Lower leg skin (tissue), 4 donors: Measurements from ENCODE around the gene OR4D1. TPM values are rescaled to one million over a fixed set of nuclear protein-coding genes. Genes with fewer than 3 reads are reported as not detected.

Experiments
- DNase-seq, 2 donors: peaks; one replicate each; pipeline ENCODE4 v3.0.0-alpha.2; 2019; ENCODE audit warnings: low spot score in 2 of 2
- H3K4me3 ChIP-seq: fragments of 200-600 bp; sonication (generic); 2 replicates; pipeline ENCODE4 v1.5.1; 2017; ENCODE audit warnings: mild to moderate bottlenecking, low read depth; ENCODE audit not compliant: poor library complexity, severe bottlenecking
- CTCF ChIP-seq, 3 donors: fragments of 450-650 bp; IDR thresholded peaks; one replicate each; pipeline ENCODE4 v1.5.1; 2016; ENCODE audit warnings: antibody characterized with exemption in 3 of 3, mild to moderate bottlenecking in 3 of 3, moderate library complexity in 2 of 3
- POLR2A ChIP-seq, 2 donors: fragments of 450-650 bp; IDR thresholded peaks; one replicate each; pipeline ENCODE4 v1.6.1; 2016 to 2017; ENCODE audit warnings: antibody characterized with exemption in 2 of 2, mild to moderate bottlenecking in 1 of 2, moderate library complexity in 1 of 2
- WGBS, 2 donors: methylation state at CpG; one replicate each; pipeline ENCODE4 v1.1.5; 2018; 5-methylcytosine and 5-hydroxymethylcytosine counted together
- intact Hi-C: fragments of 100-400 bp; cut with DNase I; formaldehyde crosslinking; loops from one replicate; pipeline ENCODE4 v1.15.0; 2023; ENCODE audit warnings: low total_unique reads
- total RNA-seq, 4 donors: library from RNA; depleted of rRNA; stranded (reverse); fragments of >200 nt; gene quantifications; one replicate each; pipeline ENCODE4 v1.1.0, GENCODE V29; 2016

OR4D1 gene
- total RNA-seq, 4 donors from 2014 or later: 0.17 TPM; not detected in 3

DNA sequence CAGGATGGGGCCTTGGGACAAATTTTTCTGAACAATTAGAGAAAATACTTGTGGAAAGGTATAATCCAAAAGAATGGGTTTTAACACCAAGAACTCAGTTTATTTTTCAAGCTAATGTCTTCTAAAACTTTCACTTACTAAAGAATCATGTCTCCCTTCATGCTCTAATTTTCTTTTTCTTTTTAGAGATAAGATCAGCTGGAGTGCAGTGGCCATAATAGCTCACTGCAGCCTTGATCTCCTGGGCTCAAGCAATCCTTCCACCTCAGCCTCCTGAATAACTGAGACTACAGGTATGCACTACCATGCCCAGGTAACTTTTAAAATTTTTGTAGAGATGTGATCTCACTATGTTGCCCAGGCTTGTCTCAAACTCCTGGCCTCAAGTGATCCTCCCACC, 5.5 kb downstream of the OR4D1 start:
- no peak overlapping the region for H3K4me3 ChIP-seq
- intact Hi-C loops: no loop called here
- no peak for DNase-seq
- no peak for TF ChIP-seq CTCF (IDR thresholded peaks at IDR 0.05)
- TF ChIP-seq POLR2A (IDR thresholded peaks at IDR 0.05): no peak

DNA sequence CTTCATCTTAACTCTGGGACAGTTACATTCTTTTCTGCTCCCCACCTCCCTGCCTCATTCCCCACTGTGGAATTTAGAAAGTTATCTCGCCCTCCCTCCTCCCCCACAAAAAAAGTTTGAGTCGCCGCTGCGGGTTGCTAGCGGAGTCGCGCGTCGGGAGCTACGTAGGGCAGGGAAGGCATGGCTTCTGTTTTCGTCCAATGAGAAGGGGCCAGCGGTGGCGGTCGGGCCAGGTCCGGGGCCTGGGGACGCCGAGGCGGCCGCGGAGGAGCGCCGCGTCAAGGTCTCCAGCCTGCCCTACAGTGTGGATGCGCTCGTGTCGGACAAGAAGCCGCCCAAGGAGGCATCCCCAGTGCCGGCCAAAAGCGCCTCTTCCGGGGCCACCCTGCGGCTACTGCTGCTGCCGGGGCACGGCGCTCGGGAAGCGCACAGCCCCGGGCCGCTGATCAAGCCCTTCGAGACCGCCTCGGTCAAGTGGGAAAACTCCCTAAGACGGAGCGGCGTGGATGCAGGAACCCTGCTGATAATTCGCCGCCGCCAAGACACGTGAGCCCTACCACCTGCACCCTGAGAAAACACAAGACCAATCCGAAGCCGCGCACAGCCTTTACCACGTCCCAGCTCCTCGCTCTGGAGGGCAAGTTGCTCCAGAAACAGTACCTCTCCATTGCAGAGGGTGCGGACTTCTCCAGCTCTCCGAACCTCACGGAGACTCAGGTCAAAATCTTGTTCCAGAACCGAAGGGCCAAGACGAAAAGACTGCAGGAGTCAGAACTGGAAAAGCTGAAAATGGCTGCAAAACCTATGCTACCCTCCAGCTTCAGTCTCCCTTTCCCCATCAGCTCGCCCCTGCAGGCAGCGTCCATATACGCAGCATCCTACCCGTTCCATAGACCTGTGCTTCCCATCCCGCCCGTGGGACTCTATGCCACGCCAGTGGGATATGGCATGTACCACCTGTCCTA, 8.9 kb downstream of the OR4D1 start:
- no peak for TF ChIP-seq POLR2A (IDR thresholded peaks at IDR 0.05)
- no peak for TF ChIP-seq CTCF (IDR thresholded peaks at IDR 0.05)
- DNase-seq: no peak

GRCh38 chr17:58158181-58158580, 10.0 kb downstream of the OR4D1 start:
- TF ChIP-seq CTCF (IDR thresholded peaks at IDR 0.05) (no peak), POLR2A (IDR thresholded peaks at IDR 0.05) (no peak)
- WGBS, 2 donors: 62 to 67% methylated on average over 2 of the region's 2 CpGs
- DNase-seq: no peak
- no peak overlapping the region for H3K4me3 ChIP-seq
- intact Hi-C loops: no loop called here

More for the DNA sequence above, 8.9 kb downstream of the OR4D1 start:
- 5% methylated on average over 36 to 43 of the region's 65 CpGs for WGBS, 2 donors
- no peak overlapping the region for H3K4me3 ChIP-seq
- intact Hi-C loops: no loop called here

- intact Hi-C loops: no loop called here
- no peak overlapping the region for H3K4me3 ChIP-seq
- WGBS, 2 donors: 76% methylated on average over 3 of the region's 3 CpGs
- TF ChIP-seq POLR2A (IDR thresholded peaks at IDR 0.05) (no peak), CTCF (IDR thresholded peaks at IDR 0.05) (no peak)
- no peak for DNase-seq
Observed at GRCh38 chr17:58161566-58161965, 13.4 kb downstream of the OR4D1 start.

GRCh38 chr17:58165981-58166380, 17.8 kb downstream of the OR4D1 start:
- WGBS, 2 donors: 4 to 7% methylated on average over 2 of the region's 2 CpGs
- H3K4me3 ChIP-seq: no peak overlapping the region
- intact Hi-C loops: no loop called here
- DNase-seq: no peak
- TF ChIP-seq CTCF (IDR thresholded peaks at IDR 0.05): no peak
- TF ChIP-seq POLR2A (IDR thresholded peaks at IDR 0.05): no peak
